Measurements from ENCODE around the gene TLR6. TPM values are rescaled to one million over a fixed set of nuclear protein-coding genes. Genes with fewer than 3 reads are reported as not detected.

Gene TLR6
- total and polyA plus RNA-seq, 3 donors from 2014 or later, result 0.47 to 1.8 (median 1.2) TPM

DNA sequence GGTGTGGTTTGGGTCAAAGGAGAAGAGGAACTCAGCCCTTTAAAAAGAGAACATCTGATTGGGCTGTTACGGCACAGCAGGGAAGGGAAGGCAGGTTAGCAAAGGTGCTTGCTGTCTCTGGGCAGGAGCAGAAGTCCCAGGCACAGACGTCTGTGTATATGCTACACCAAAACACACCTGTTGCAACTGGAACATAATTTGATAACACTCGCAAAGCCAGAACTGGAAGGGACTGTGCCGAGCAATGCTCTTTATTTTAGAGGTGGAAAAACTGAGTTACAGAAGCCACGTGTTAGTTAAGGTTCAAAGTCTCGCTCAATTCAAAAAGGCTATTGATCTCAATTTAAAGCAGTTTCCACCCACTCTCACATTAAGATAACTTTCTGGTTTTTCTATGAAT is 8.8 kb upstream of the TLR6 start:
- H3K36me3 ChIP-seq (ENCODE audit: low read depth, missing control alignments), result no peaks in the 10 kb centered on the region
- H3K9me3 ChIP-seq, result no peaks in the 10 kb centered on the region
- no peak overlapping the region for H3K4me3 ChIP-seq
- H3K27me3 ChIP-seq, result no peaks in the 10 kb centered on the region
- intact Hi-C loops (cut with DNase I; ENCODE audit: low total_unique reads), result no loop called here
- no peak overlapping the region for H3K27ac ChIP-seq
- no peak for DNase-seq
- TF ChIP-seq, protein P1, sequence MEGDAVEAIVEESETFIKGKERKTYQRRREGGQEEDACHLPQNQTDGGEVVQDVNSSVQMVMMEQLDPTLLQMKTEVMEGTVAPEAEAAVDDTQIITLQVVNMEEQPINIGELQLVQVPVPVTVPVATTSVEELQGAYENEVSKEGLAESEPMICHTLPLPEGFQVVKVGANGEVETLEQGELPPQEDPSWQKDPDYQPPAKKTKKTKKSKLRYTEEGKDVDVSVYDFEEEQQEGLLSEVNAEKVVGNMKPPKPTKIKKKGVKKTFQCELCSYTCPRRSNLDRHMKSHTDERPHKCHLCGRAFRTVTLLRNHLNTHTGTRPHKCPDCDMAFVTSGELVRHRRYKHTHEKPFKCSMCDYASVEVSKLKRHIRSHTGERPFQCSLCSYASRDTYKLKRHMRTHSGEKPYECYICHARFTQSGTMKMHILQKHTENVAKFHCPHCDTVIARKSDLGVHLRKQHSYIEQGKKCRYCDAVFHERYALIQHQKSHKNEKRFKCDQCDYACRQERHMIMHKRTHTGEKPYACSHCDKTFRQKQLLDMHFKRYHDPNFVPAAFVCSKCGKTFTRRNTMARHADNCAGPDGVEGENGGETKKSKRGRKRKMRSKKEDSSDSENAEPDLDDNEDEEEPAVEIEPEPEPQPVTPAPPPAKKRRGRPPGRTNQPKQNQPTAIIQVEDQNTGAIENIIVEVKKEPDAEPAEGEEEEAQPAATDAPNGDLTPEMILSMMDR (IDR thresholded peaks at IDR 0.05), result no peak
- TF ChIP-seq POLR2A (IDR thresholded peaks at IDR 0.05), result no peak
- 78 to 80% methylated on average over 6 of the region's 6 CpGs for WGBS, 2 donors
- peaks cover 21% of the 10 kb centered on the region for H3K4me1 ChIP-seq

DNA sequence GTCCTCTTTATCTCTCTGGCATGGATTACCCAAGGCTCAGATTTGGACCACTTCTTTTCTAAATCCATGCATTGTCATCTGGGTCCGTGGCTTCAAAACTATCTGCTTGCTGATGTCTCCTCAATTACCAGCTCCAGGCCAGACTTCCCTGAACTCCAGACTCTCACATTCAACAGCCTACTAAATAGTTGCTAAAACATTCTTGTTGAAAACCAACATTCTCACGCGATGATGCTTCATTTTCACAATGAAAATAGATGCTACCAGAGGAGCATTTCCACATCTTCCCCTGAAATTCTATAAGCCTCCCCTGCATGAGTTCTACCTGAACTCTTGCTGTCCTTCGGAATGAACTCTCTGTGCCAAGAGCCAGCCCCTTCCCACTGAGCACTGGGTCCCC is 5.2 kb upstream of the TLR6 start:
- Histone ChIP-seq H3K4me3 (no peak overlapping the region), H3K36me3 (ENCODE audit: low read depth, missing control alignments) (no peaks in the 10 kb centered on the region), H3K9me3 (no peaks in the 10 kb centered on the region), H3K4me1 (no peaks in the 10 kb centered on the region), H3K27ac (no peak overlapping the region), H3K27me3 (no peaks in the 10 kb centered on the region)
- TF ChIP-seq, protein P1 (IDR thresholded peaks at IDR 0.05), result no peak
- TF ChIP-seq POLR2A (IDR thresholded peaks at IDR 0.05), result no peak
- 92 to 93% methylated on average over 4 of the region's 4 CpGs for WGBS, 2 donors
- DNase-seq, result no peak
- intact Hi-C loops (cut with DNase I; ENCODE audit: low total_unique reads), result no loop called here

DNA sequence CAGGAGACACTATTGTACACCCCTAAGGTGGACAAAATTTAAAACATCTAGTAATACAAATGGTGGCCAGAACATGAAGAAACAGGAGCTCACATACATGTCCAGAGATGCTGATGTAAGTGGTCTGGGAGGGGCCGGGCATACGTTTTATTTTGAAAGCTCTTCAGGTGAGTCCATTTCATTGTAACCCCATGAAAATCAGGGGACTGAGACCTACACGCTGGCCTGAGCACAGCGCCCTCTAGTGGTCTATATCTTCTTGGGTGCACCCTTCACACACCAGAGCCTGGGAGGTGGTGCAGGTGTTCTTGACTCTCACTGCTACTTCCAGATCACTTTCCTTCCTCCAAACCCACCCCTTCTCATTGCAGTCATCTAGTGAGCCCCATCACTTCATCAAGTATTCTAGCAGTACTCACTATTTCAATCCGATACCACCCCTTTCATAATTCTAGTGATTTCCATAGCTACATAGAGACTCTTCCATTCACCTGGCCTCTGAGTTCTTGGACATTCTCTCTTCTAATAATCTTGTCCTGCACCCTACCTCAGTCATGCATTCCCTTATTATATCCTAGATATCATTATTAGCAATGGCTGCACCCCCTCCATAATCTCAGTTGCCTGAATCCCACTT is 4.3 kb upstream of the TLR6 start:
- no peaks in the 10 kb centered on the region for H3K9me3 ChIP-seq
- H3K4me3 ChIP-seq, result no peak overlapping the region
- H3K4me1 ChIP-seq, result no peaks in the 10 kb centered on the region
- no peaks in the 10 kb centered on the region for H3K36me3 ChIP-seq (ENCODE audit: low read depth, missing control alignments)
- H3K27ac ChIP-seq, result no peak overlapping the region
- peak; percentile 77 for DNase-seq
- 45 to 50% methylated on average over 5 of the region's 5 CpGs for WGBS, 2 donors
- intact Hi-C loops (cut with DNase I; ENCODE audit: low total_unique reads), result no loop called here
- TF ChIP-seq, protein P1 (IDR thresholded peaks at IDR 0.05), result peak in 2 of 3 experiments; percentile 37 to 84
- TF ChIP-seq POLR2A (IDR thresholded peaks at IDR 0.05), result no peak
- no peaks in the 10 kb centered on the region for H3K27me3 ChIP-seq

DNA sequence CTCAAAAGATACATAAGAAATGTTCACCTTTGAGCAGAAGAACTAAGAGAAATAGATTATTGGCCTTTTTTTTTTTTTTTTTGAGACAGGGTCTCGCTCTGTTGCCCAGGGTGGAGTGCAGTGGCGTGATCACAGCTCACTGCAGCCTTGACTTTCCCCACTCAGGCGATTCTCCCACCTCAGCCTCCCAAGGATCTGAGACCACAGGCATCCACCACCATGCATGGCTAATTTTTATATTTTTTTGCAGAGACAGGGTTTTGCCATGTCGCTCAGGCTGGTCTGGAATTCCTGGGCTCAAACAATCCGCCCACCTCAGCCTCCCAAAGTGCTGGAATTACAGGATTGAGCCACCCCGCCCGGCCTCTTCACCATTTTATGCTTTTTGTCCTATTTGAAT is 2.9 kb upstream of the TLR6 start:
- H3K4me1 ChIP-seq, result no peaks in the 10 kb centered on the region
- H3K27me3 ChIP-seq, result no peaks in the 10 kb centered on the region
- 94 to 97% methylated on average over 7 of the region's 7 CpGs for WGBS, 2 donors
- TF ChIP-seq, protein P1 (IDR thresholded peaks at IDR 0.05), result no peak
- no peak for TF ChIP-seq POLR2A (IDR thresholded peaks at IDR 0.05)
- DNase-seq, result no peak
- no peak overlapping the region for H3K4me3 ChIP-seq
- intact Hi-C loops (cut with DNase I; ENCODE audit: low total_unique reads), result no loop called here
- H3K36me3 ChIP-seq (ENCODE audit: low read depth, missing control alignments), result no peaks in the 10 kb centered on the region
- H3K27ac ChIP-seq, result no peak overlapping the region
- no peaks in the 10 kb centered on the region for H3K9me3 ChIP-seq

DNA sequence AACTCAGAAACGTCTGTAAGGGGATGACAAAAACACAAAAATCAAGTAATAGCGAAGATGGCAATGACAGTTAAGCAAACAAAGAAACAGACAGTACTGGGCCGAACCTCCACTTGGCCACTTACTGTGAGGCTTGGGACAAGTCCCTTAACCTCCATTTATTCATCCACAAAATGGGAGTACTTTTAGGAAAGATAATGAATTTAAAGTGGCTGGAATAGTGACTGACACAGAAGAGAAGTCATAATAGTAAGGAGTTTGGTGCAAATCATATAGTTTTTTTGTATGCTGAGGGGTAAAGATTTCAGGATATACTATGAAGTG is 1.4 kb upstream of the TLR6 start:
- Histone ChIP-seq H3K36me3 (ENCODE audit: low read depth, missing control alignments) (no peaks in the 10 kb centered on the region), H3K27me3 (no peaks in the 10 kb centered on the region), H3K4me3 (no peak overlapping the region), H3K27ac (no peak overlapping the region), H3K9me3 (no peaks in the 10 kb centered on the region), H3K4me1 (no peaks in the 10 kb centered on the region)
- no peak for DNase-seq
- intact Hi-C loops (cut with DNase I; ENCODE audit: low total_unique reads), result no loop called here
- TF ChIP-seq, protein P1 (IDR thresholded peaks at IDR 0.05), result no peak
- TF ChIP-seq POLR2A (IDR thresholded peaks at IDR 0.05), result no peak
- WGBS, 2 donors, result 71 to 75% methylated on average over 3 of the region's 3 CpGs

Data from testis (tissue), 3 donors.